ENCODE measurements around the gene CTSZ. TPM values are rescaled to one million over a fixed set of nuclear protein-coding genes. Genes with fewer than 3 reads are reported as not detected.
"Not testable (repeated sequence)": the region's sequence is repeated elsewhere in the genome, so short reads cannot be mapped to it uniquely, and the experiment has no call there.

The CTSZ gene
- total RNA-seq, 1 donor from 2014 or later: 34.2 TPM

- H3K4me3 Mint-ChIP-seq: no peak overlapping the region
- TF ChIP-seq CTCF (IDR thresholded peaks at IDR 0.05) (no peak), EZH2 (IDR thresholded peaks at IDR 0.05) (no peak)
- H3K4me1 Mint-ChIP-seq: peaks cover 24% of the 10 kb centered on the region
- peaks cover under 1% of the 10 kb centered on the region for H3K27me3 ChIP-seq
- H3K9me3 Mint-ChIP-seq: no peaks in the 10 kb centered on the region
- H3K27ac ChIP-seq: no peak overlapping the region
- H3K36me3 Mint-ChIP-seq: no peaks in the 10 kb centered on the region
- H3K4me3 ChIP-seq: no peak overlapping the region
- H2AFZ ChIP-seq (replicated peaks): no peak overlapping the region
- H3K4me2 ChIP-seq: no peak overlapping the region
- peaks cover 7% of the 10 kb centered on the region for H3K4me1 ChIP-seq
- H3K27ac Mint-ChIP-seq: peak overlapping the region; percentile 3
- H3F3A ChIP-seq (ENCODE audit: low read depth): no peaks in the 10 kb centered on the region
- no peaks in the 10 kb centered on the region for H3K36me3 ChIP-seq
- DNase-seq (ENCODE audit: low spot score): no peak
- no peaks in the 10 kb centered on the region for H3K9me3 ChIP-seq (ENCODE audit: low read depth)
- no peaks in the 10 kb centered on the region for H4K20me1 ChIP-seq (ENCODE audit: low read depth)
- peaks cover 4% of the 10 kb centered on the region for H3K27me3 Mint-ChIP-seq (ENCODE audit: insufficient read depth, low read depth)
- no peak overlapping the region for H3K9ac ChIP-seq
- no peaks in the 10 kb centered on the region for H3K79me2 ChIP-seq (ENCODE audit: low read depth)
Observed at GRCh38 chr20:59013031-59013951, 6.2 kb upstream of the CTSZ start.

GRCh38 chr20:59011874-59012157, 4.8 kb upstream of the CTSZ start:
- not testable (repeated sequence) for H3K9ac ChIP-seq; H3K36me3 ChIP-seq; H3K9me3 Mint-ChIP-seq; H3K4me3 ChIP-seq; H3K27ac ChIP-seq; H3K27me3 Mint-ChIP-seq (ENCODE audit: insufficient read depth, low read depth); H3K27ac Mint-ChIP-seq; H3K36me3 Mint-ChIP-seq; H4K20me1 ChIP-seq (ENCODE audit: low read depth); DNase-seq (ENCODE audit: low spot score); H2AFZ ChIP-seq (replicated peaks); H3K79me2 ChIP-seq (ENCODE audit: low read depth); H3K4me3 Mint-ChIP-seq; H3F3A ChIP-seq (ENCODE audit: low read depth); H3K4me2 ChIP-seq; H3K4me1 ChIP-seq; H3K9me3 ChIP-seq (ENCODE audit: low read depth)
- H3K4me1 Mint-ChIP-seq: peaks cover 26% of the 10 kb centered on the region
- peaks cover 11% of the 10 kb centered on the region for H3K27me3 ChIP-seq

GRCh38 chr20:59010995-59011873, 4.2 kb upstream of the CTSZ start:
- Histone ChIP-seq H3K4me2 (no peak overlapping the region), H2AFZ (replicated peaks) (no peak overlapping the region), H3K9ac (no peak overlapping the region), H3K4me3 (no peak overlapping the region), H4K20me1 (ENCODE audit: low read depth) (no peaks in the 10 kb centered on the region), H3K36me3 (no peaks in the 10 kb centered on the region), H3F3A (ENCODE audit: low read depth) (no peaks in the 10 kb centered on the region), H3K9me3 (ENCODE audit: low read depth) (no peaks in the 10 kb centered on the region), H3K4me1 (peaks cover 9% of the 10 kb centered on the region), H3K27me3 (peaks cover 11% of the 10 kb centered on the region), H3K79me2 (ENCODE audit: low read depth) (no peaks in the 10 kb centered on the region), H3K27ac (no peak overlapping the region)
- Mint-ChIP-seq H3K36me3 (no peaks in the 10 kb centered on the region), H3K27me3 (ENCODE audit: insufficient read depth, low read depth) (peaks cover 5% of the 10 kb centered on the region), H3K27ac (peak overlapping the region; percentile 81), H3K4me3 (no peak overlapping the region), H3K9me3 (no peaks in the 10 kb centered on the region), H3K4me1 (peaks cover 23% of the 10 kb centered on the region)
- no peak for TF ChIP-seq CTCF (IDR thresholded peaks at IDR 0.05)
- no peak for TF ChIP-seq EZH2 (IDR thresholded peaks at IDR 0.05)
- TF ChIP-seq EZH2phosphoT487 (IDR thresholded peaks at IDR 0.05): no peak
- DNase-seq (ENCODE audit: low spot score): peak; percentile 15
